ENCODE data around the gene CRABP2.

- TF ChIP-seq CTCF (IDR thresholded peaks at IDR 0.05) (no peak), EZH2 (IDR thresholded peaks at IDR 0.05) (no peak)
These were observed 22.7 kb upstream of the CRABP2 start, which contains the start of gene METTL25B for GRCh38 chr1:156727926-156728598.
